ENCODE results near the gene RBM33. TPM values are rescaled to one million over a fixed set of nuclear protein-coding genes. Genes with fewer than 3 reads are reported as not detected.
A peak's percentile ranks its signal among the peaks of the same experiment; 100 is the strongest.

Gene RBM33
- polyA plus RNA-seq, 1 donor (not counting 4 experiments of a cell fraction or from before 2014, with no cell fraction given) = 8.9 TPM

DNA sequence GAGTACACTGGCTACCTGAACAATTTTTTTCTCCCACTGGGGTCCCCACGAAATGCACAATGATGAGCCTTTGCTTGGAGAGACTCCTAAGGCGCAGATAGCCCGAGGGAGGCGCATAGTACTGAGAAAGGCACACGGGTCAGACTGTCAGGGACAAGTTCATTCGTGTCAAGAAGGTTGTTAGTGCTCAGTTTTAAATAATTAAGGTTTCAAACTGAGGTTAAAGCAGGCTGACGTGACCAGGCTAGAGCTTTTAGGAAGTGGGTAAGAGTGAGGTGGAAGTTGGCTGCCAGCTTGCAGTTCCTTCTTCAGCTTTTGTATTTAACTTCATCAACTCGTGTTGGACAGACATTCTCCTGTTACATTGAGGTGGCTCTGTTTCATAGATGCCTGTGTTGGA, 31.6 kb downstream of the RBM33 start:
- H3K4me3 ChIP-seq (ENCODE audit: control insufficient read depth in 2 of 3, extremely low read depth in 1 of 3, insufficient read depth in 2 of 3, low read depth in 1 of 3, low read length in 3 of 3) = peak overlapping the region in 1 of 3 experiments; percentile 40
- H2AFZ ChIP-seq (ENCODE audit: control insufficient read depth, low read length) = no peak overlapping the region
- dilution Hi-C loops (cut with MboI; ENCODE audit: extremely low pct_ligation_motif_present, low sequenced_read_pairs) = no loop called here
- no peaks in the 10 kb centered on the region for H3K27me3 ChIP-seq (ENCODE audit: control insufficient read depth, extremely low read depth, insufficient read depth, low read length)
- H3K9me3 ChIP-seq (ENCODE audit: control insufficient read depth, low read depth, low read length) = no peaks in the 10 kb centered on the region
- H3K9me1 ChIP-seq (ENCODE audit: control insufficient read depth, extremely low read depth, insufficient read depth, low read length) = peaks cover 2% of the 10 kb centered on the region
- H3K27ac ChIP-seq (ENCODE audit: control insufficient read depth, insufficient read depth, low read length) = peak overlapping the region; percentile 21
- H3K4me1 ChIP-seq (ENCODE audit: control insufficient read depth, extremely low read depth, insufficient read depth, low read length) = peaks cover 18% of the 10 kb centered on the region
- no peak overlapping the region for H3K9ac ChIP-seq (ENCODE audit: control insufficient read depth, extremely low read depth, insufficient read depth, low read length)
- FAIRE-seq (peak; percentile 80), DNase-seq (ENCODE audit: low read depth, low spot score) (no peak)
- H3K79me2 ChIP-seq (ENCODE audit: control insufficient read depth, insufficient read depth, low read length) = peaks cover 43% of the 10 kb centered on the region
- TF ChIP-seq EZH2 (IDR thresholded peaks at IDR 0.05; ENCODE audit: low read length) = no peak
- TF ChIP-seq, protein P1, sequence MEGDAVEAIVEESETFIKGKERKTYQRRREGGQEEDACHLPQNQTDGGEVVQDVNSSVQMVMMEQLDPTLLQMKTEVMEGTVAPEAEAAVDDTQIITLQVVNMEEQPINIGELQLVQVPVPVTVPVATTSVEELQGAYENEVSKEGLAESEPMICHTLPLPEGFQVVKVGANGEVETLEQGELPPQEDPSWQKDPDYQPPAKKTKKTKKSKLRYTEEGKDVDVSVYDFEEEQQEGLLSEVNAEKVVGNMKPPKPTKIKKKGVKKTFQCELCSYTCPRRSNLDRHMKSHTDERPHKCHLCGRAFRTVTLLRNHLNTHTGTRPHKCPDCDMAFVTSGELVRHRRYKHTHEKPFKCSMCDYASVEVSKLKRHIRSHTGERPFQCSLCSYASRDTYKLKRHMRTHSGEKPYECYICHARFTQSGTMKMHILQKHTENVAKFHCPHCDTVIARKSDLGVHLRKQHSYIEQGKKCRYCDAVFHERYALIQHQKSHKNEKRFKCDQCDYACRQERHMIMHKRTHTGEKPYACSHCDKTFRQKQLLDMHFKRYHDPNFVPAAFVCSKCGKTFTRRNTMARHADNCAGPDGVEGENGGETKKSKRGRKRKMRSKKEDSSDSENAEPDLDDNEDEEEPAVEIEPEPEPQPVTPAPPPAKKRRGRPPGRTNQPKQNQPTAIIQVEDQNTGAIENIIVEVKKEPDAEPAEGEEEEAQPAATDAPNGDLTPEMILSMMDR (optimal IDR thresholded peaks at IDR 0.05 in 1 of 3, IDR thresholded peaks at IDR 0.05 in 1 of 3, conservative IDR thresholded peaks at IDR 0.05 in 1 of 3; ENCODE audit: extremely low read depth in 1 of 3, insufficient read depth in 2 of 3, low read length in 3 of 3) = no peak
- H3K36me3 ChIP-seq (ENCODE audit: control insufficient read depth in 2 of 2, extremely low read depth in 1 of 2, insufficient read depth in 2 of 2, low read length in 2 of 2) = peaks cover 0 to 6% of the 10 kb centered on the region in 2 experiments
- peak overlapping the region; percentile 83 for H3K4me2 ChIP-seq (ENCODE audit: control insufficient read depth, extremely low read depth, insufficient read depth, low read depth, low read length)
- H4K20me1 ChIP-seq (ENCODE audit: control insufficient read depth, extremely low read depth, insufficient read depth, low read length) = no peaks in the 10 kb centered on the region

DNA sequence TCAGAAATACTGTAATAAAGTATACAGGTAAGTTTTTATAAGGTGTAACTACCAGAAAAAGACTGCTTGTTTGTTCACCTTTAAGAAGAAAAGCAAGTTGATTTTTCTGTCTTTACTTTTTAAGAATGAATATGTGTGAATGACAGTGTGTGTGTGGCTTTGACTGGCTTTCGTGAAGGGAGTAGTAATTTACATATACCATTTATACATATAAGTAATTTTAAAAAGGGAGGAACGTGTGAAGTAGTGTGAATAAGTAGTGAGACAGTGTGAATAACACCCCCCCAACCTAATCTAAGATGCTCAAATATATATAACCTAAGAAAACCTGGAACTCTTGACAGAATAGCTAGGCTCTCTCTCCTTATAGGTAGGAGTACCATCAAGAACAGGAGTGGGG, 33.2 kb downstream of the RBM33 start:
- H3K9me1 ChIP-seq (ENCODE audit: control insufficient read depth, extremely low read depth, insufficient read depth, low read length) = peaks cover 2% of the 10 kb centered on the region
- peaks cover 15% of the 10 kb centered on the region for H3K4me1 ChIP-seq (ENCODE audit: control insufficient read depth, extremely low read depth, insufficient read depth, low read length)
- dilution Hi-C loops (cut with MboI; ENCODE audit: extremely low pct_ligation_motif_present, low sequenced_read_pairs) = no loop called here
- TF ChIP-seq, protein P1 (optimal IDR thresholded peaks at IDR 0.05 in 1 of 3, IDR thresholded peaks at IDR 0.05 in 1 of 3, conservative IDR thresholded peaks at IDR 0.05 in 1 of 3; ENCODE audit: extremely low read depth in 1 of 3, insufficient read depth in 2 of 3, low read length in 3 of 3) = no peak
- no peak overlapping the region for H2AFZ ChIP-seq (ENCODE audit: control insufficient read depth, low read length)
- H3K27me3 ChIP-seq (ENCODE audit: control insufficient read depth, extremely low read depth, insufficient read depth, low read length) = no peaks in the 10 kb centered on the region
- DNase-seq (ENCODE audit: low read depth, low spot score) (no peak), FAIRE-seq (no peak)
- H4K20me1 ChIP-seq (ENCODE audit: control insufficient read depth, extremely low read depth, insufficient read depth, low read length) = no peaks in the 10 kb centered on the region
- H3K9me3 ChIP-seq (ENCODE audit: control insufficient read depth, low read depth, low read length) = no peaks in the 10 kb centered on the region
- H3K4me3 ChIP-seq (ENCODE audit: control insufficient read depth in 2 of 3, extremely low read depth in 1 of 3, insufficient read depth in 2 of 3, low read depth in 1 of 3, low read length in 3 of 3) = no peak overlapping the region
- no peak overlapping the region for H3K9ac ChIP-seq (ENCODE audit: control insufficient read depth, extremely low read depth, insufficient read depth, low read length)
- peaks cover 40% of the 10 kb centered on the region for H3K79me2 ChIP-seq (ENCODE audit: control insufficient read depth, insufficient read depth, low read length)
- no peak overlapping the region for H3K27ac ChIP-seq (ENCODE audit: control insufficient read depth, insufficient read depth, low read length)
- peaks cover 6% of the 10 kb centered on the region in 2 experiments for H3K36me3 ChIP-seq (ENCODE audit: control insufficient read depth in 2 of 2, extremely low read depth in 1 of 2, insufficient read depth in 2 of 2, low read length in 2 of 2)
- H3K4me2 ChIP-seq (ENCODE audit: control insufficient read depth, extremely low read depth, insufficient read depth, low read depth, low read length) = no peak overlapping the region
